Transverse colon (tissue), 4 donors: ENCODE results near the gene HERC4.

Source experiments
- CTCF ChIP-seq, 5 experiments: fragments of 200-600 bp in 3 of 5; fragments of 450-650 bp in 2 of 5; sonication (generic) in 3 of 5; IDR thresholded peaks; 1 replicate in 2 of 5; 2 replicates in 3 of 5; pipeline ENCODE4 v1.5.1; 2016 to 2017; ENCODE audit warnings: antibody characterized with exemption in 5 of 5, inconsistent platforms in 3 of 5, mild to moderate bottlenecking in 2 of 5, moderate library complexity in 1 of 5
- POLR2A ChIP-seq: fragments of 450-650 bp; IDR thresholded peaks from one replicate; pipeline ENCODE4 v1.6.1; 2016; ENCODE audit warnings: antibody characterized with exemption, mild to moderate bottlenecking, moderate library complexity
- POLR2AphosphoS5 ChIP-seq, 3 donors: sonication (generic); formaldehyde crosslinking; IDR thresholded peaks; one replicate each; pipeline ENCODE4 v1.6.1; 2016; ENCODE audit warnings: antibody characterized with exemption in 3 of 3

GRCh38 chr10:67959839-67960476 is 115.1 kb downstream of the HERC4 start:
- TF ChIP-seq POLR2AphosphoS5 (IDR thresholded peaks at IDR 0.05): no peak
- no peak for TF ChIP-seq POLR2A
- no peak for TF ChIP-seq CTCF (IDR thresholded peaks at IDR 0.05)
